Tibial nerve (tissue), 3 donors: ENCODE data around the gene SOHLH2.

Source experiments
- EP300 ChIP-seq, 2 donors: sonication (generic); formaldehyde crosslinking; IDR thresholded peaks; one replicate each; pipeline ENCODE4 v1.6.1; 2017; ENCODE audit warnings: antibody characterized with exemption in 2 of 2, mild to moderate bottlenecking in 1 of 2
- POLR2A ChIP-seq, 2 donors: fragments of 450-650 bp; IDR thresholded peaks; one replicate each; pipeline ENCODE4 v1.6.1; 2017; ENCODE audit warnings: antibody characterized with exemption in 2 of 2, mild to moderate bottlenecking in 2 of 2, moderate library complexity in 2 of 2

- TF ChIP-seq POLR2A (IDR thresholded peaks at IDR 0.05), result no peak
- no peak for TF ChIP-seq EP300 (IDR thresholded peaks at IDR 0.05)
These were observed 40.6 kb downstream of the SOHLH2 start for GRCh38 chr13:36173571-36174322.
